Measurements from ENCODE around the gene LTV1. TPM values are rescaled to one million over a fixed set of nuclear protein-coding genes. Genes with fewer than 3 reads are reported as not detected.

LTV1 gene
- total RNA-seq, 6 experiments from 2014 or later = 28.8 to 35.0 (median 33.6) TPM

DNA sequence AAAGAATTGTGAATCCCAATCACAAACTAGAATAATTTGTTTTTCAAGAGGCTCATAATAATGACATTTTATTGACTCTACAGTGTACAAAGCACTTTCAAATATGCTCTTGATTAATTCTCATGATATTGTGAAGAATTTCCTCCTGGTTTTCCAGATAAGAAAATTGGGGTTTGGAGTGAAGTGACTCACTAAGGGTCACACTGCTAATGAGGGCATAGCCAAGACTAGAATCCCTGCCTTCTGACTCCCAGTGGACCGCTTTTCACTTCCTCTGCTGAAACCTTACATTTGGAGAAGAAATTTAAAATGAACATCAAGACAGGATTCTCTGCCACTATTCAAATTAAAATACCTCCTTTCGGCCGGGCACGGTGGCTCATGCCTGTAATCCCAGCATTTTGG is 38.3 kb upstream of the LTV1 start:
- peaks cover 56% of the 10 kb centered on the region for H3K36me3 Mint-ChIP-seq (ENCODE audit: low read depth)
- peaks cover 44% of the 10 kb centered on the region for H3K4me1 Mint-ChIP-seq (ENCODE audit: low read depth)
- TF ChIP-seq, protein P1, sequence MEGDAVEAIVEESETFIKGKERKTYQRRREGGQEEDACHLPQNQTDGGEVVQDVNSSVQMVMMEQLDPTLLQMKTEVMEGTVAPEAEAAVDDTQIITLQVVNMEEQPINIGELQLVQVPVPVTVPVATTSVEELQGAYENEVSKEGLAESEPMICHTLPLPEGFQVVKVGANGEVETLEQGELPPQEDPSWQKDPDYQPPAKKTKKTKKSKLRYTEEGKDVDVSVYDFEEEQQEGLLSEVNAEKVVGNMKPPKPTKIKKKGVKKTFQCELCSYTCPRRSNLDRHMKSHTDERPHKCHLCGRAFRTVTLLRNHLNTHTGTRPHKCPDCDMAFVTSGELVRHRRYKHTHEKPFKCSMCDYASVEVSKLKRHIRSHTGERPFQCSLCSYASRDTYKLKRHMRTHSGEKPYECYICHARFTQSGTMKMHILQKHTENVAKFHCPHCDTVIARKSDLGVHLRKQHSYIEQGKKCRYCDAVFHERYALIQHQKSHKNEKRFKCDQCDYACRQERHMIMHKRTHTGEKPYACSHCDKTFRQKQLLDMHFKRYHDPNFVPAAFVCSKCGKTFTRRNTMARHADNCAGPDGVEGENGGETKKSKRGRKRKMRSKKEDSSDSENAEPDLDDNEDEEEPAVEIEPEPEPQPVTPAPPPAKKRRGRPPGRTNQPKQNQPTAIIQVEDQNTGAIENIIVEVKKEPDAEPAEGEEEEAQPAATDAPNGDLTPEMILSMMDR (IDR thresholded peaks at IDR 0.05) = no peak
- H3K27ac Mint-ChIP-seq = no peak overlapping the region; the same call in 1 of the 2 replicates
- DNase-seq = no peak
- peaks cover 6% of the 10 kb centered on the region; the same call in 1 of the 2 replicates for H3K9me3 Mint-ChIP-seq
- no peaks in the 10 kb centered on the region for H3K27me3 Mint-ChIP-seq (ENCODE audit: insufficient read depth)
- peak overlapping the region; percentile 49 for H3K4me3 Mint-ChIP-seq

DNA sequence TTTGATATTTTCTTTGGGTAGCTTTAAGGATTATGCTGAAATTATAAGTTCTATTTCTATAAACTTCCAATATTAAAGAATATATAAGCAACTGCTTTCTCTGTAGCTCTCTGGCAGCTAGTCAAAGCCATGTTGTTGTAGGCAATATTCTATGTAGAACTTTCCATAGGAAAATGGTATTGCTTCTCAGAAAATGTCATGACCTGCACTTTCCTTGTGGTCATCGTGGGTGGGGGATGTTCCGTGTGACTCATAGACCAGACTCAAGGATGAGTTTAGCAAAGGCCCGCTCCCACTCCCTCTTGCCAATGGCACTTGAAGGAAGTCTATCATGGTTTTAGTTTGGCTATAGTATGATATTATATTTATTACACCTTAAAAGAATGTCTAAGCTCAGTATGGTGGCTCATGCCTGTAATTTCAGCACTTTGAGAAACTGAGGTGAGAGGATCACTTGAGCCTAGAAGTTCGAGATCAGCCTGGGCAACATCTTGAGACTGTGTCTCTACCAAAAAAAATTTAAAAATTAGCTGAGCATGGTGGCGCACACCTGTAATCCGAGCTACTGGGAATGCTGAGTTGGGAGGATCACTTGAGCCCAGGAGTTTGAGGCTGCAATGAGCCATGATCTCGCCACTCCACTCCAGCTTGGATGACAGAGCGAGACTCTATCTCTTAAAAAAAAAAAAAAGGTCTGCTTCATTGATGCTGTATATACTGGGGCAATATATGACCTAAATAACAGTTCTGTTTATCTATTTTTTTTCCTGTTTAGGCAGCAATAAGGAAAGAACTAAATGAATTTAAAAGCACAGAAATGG is 36.6 kb upstream of the LTV1 start:
- no peaks in the 10 kb centered on the region for H3K9me3 Mint-ChIP-seq
- DNase-seq = peak; percentile 17
- TF ChIP-seq, protein P1 (IDR thresholded peaks at IDR 0.05) = no peak
- H3K4me3 Mint-ChIP-seq = no peak overlapping the region
- peaks cover 44% of the 10 kb centered on the region for H3K4me1 Mint-ChIP-seq (ENCODE audit: low read depth)
- 0 out of 2 replicates have a peak overlapping the region, but pooled peaks have one; percentile 40 for H3K27ac Mint-ChIP-seq
- no peaks in the 10 kb centered on the region for H3K27me3 Mint-ChIP-seq (ENCODE audit: insufficient read depth)
- peaks cover 44% of the 10 kb centered on the region for H3K36me3 Mint-ChIP-seq (ENCODE audit: low read depth)

DNA sequence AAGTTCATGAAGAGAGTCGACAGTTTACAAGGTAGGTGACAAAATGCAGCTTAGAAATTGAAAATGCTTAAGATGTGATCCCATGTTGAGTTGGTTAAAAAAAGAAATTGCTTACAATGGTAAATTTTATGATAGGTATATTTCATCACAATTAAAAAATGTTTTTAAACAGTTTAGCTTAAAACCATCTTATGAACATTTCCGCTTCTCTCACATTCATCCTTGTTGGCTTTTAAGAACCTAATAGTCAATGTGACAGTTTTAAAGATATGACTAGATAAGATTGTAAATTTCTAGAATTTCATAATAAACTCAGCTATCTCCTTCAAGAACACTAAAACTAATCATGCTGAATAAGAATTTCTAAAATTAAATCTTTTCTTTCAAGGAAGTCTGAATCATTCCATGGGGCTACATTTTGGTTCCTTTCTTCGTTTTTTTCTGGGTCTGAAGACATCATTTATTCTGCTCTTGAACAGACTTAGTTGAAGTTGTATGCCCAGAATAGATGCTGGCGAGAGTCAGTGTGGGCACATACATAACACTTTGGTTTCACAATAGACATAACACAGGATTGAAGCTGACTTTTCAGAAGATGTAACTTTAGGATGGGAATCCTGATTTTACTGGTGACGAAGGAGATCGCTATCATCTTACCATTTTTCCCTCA is 35.9 kb upstream of the LTV1 start:
- Mint-ChIP-seq H3K4me1 (ENCODE audit: low read depth) (peaks cover 44% of the 10 kb centered on the region), H3K27ac (no peak overlapping the region), H3K36me3 (ENCODE audit: low read depth) (peaks cover 42% of the 10 kb centered on the region), H3K4me3 (no peak overlapping the region), H3K9me3 (no peaks in the 10 kb centered on the region), H3K27me3 (ENCODE audit: insufficient read depth) (no peaks in the 10 kb centered on the region)
- no peak for DNase-seq
- TF ChIP-seq, protein P1 (IDR thresholded peaks at IDR 0.05) = no peak

DNA sequence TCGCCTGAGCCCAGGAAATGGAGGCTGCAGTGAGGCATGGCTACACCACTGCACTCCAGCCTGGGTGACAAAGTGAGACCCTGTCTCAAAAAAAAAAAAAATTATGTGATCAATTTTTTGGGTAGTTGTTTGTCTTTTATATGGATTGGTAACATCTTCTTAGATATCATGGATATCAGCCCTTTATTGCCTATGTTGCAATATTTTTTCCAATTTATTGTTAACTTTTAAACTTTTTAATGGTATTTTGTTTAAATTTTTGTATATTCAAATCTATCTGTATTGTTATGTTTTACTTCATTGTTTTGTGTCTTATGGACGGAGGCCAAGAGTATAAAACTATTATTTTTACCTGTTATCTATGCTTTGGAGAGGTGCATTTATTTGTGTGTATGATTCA is 32.4 kb upstream of the LTV1 start:
- Mint-ChIP-seq H3K27me3 (ENCODE audit: insufficient read depth) (no peaks in the 10 kb centered on the region), H3K4me1 (ENCODE audit: low read depth) (peaks cover 20% of the 10 kb centered on the region), H3K36me3 (ENCODE audit: low read depth) (peaks cover 30% of the 10 kb centered on the region), H3K4me3 (no peak overlapping the region), H3K9me3 (no peaks in the 10 kb centered on the region), H3K27ac (no peak overlapping the region)
- no peak for DNase-seq
- TF ChIP-seq, protein P1 (IDR thresholded peaks at IDR 0.05) = no peak

DNA sequence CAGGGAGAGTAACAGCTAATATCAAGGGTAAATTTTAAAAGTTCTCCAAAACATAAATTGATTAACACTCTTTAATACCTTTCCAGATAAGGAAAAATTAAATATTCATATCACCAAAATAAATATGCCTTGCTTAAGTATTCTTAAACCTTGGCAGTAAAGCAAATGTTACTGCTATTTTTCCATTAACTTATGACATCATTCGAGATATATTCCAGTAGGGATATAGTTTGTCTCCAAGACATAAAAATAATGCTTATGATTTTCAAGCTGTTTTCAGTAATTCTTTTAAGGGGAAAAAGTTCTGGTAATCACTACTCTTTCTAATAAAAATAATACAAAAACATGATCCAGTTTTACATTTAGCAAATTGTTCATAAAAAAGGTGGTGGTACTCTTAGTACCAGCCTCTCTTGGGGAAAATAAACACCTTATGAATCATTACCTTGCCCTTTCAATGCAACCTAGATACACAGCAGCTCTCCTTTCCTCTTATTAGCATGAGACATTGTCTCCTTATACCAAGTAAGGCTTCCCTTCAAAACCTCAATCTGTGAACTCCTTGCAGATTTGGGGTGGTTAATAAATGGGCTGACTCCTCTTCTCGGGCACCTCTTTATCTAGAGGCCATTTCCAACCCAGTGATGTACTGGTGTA is 31.5 kb upstream of the LTV1 start:
- no peak for DNase-seq
- Mint-ChIP-seq H3K9me3 (no peaks in the 10 kb centered on the region), H3K36me3 (ENCODE audit: low read depth) (peaks cover 29% of the 10 kb centered on the region), H3K27ac (no peak overlapping the region), H3K27me3 (ENCODE audit: insufficient read depth) (no peaks in the 10 kb centered on the region), H3K4me1 (ENCODE audit: low read depth) (peaks cover 11% of the 10 kb centered on the region), H3K4me3 (no peak overlapping the region)
- TF ChIP-seq, protein P1 (IDR thresholded peaks at IDR 0.05) = no peak

Measured in HFFc6 (cell line).